SJCRH30 (cell line): ENCODE data around the gene HILPDA. TPM values are rescaled to one million over a fixed set of nuclear protein-coding genes. Genes with fewer than 3 reads are reported as not detected.
A peak's percentile ranks its signal among the peaks of the same experiment; 100 is the strongest.

Experiments
- DNase-seq, 2 experiments: peaks; one replicate each; pipeline ENCODE4 v3.0.0-alpha.2; 2015 to 2020
- H3K27ac ChIP-seq: fragments of 250-450 bp; sonication (Bioruptor Pico); 2 replicates; pipeline ENCODE4 v1.5.1; 2020; ENCODE audit warnings: mild to moderate bottlenecking, moderate library complexity
- H3K27me3 ChIP-seq: fragments of 250-450 bp; sonication (Bioruptor Pico); 2 replicates; pipeline ENCODE4 v1.5.1; 2020; ENCODE audit warnings: mild to moderate bottlenecking, moderate library complexity
- H3K36me3 ChIP-seq: fragments of 250-450 bp; sonication (Bioruptor Pico); 2 replicates; pipeline ENCODE4 v1.5.1; 2020; ENCODE audit warnings: mild to moderate bottlenecking, moderate library complexity
- H3K4me1 ChIP-seq: fragments of 250-450 bp; sonication (Bioruptor Pico); 2 replicates; pipeline ENCODE4 v1.5.1; 2020; ENCODE audit warnings: mild to moderate bottlenecking, moderate library complexity
- H3K4me3 ChIP-seq: fragments of 250-450 bp; sonication (Bioruptor Pico); 2 replicates; pipeline ENCODE4 v1.5.1; 2020; ENCODE audit warnings: mild to moderate bottlenecking, moderate library complexity
- H3K9me3 ChIP-seq: fragments of 250-450 bp; sonication (Bioruptor Pico); replicated peaks from 2 replicates; pipeline ENCODE4 v1.5.1; 2020; ENCODE audit warnings: mild to moderate bottlenecking, moderate library complexity
- total RNA-seq: library from RNA; depleted of rRNA; stranded (reverse); fragments of >200 nt; shearing (Covaris generic); gene quantifications from 2 replicates; pipeline ENCODE4 v1.2.3, GENCODE V29; 2014

HILPDA gene
- total RNA-seq, 1 experiment from 2014 or later, result 33.1 TPM

DNA sequence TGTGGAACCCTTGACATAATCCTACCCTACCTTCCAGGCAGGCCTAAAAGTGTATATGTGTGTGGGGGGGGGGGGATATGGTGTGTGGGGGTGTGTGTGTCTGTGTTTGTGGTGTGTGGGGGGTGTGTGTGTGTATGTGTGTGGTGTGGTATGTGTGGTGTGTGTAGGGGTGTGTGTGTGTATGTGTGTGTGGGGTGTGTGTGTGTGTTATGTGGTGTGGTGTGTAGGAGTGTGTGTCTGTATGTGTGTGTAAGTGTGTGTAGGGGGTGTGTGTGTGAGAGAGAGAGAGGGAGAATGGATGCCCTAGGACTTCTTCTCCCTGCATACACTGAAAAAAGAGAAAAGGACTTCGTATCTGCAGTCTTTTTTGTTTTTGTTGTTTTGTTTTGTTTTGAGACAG is 33.6 kb upstream of the HILPDA start:
- H3K27me3 ChIP-seq, result peaks cover 2% of the 10 kb centered on the region
- no peaks in the 10 kb centered on the region for H3K36me3 ChIP-seq
- H3K27ac ChIP-seq, result no peak overlapping the region
- no peak overlapping the region for H3K4me3 ChIP-seq
- H3K4me1 ChIP-seq, result no peaks in the 10 kb centered on the region; the same call in 1 of the 2 replicates
- no peak for DNase-seq
- H3K9me3 ChIP-seq, result no peaks in the 10 kb centered on the region

DNA sequence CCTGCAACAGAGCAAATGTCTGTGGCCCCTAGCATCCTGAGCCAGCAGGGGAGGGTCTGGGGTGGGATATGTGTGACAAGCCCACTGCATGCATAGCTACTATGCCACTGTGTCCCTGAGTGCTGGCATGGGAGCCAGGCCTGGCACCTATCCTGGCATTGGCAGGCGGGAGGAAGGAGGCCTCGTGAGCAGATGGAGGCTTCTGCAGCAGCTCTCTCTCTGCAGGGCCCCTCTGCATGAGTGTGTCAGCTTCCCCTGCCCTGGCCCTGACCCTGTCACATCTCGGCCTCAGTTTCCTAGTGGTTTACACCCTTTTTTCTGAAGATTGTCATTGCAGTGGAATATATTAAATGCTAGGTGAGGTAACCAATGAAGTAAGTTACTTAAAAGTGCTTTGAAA is 32.8 kb upstream of the HILPDA start:
- Histone ChIP-seq H3K4me3 (no peak overlapping the region), H3K36me3 (no peaks in the 10 kb centered on the region), H3K27me3 (no peaks in the 10 kb centered on the region; the same call in 1 of the 2 replicates), H3K4me1 (no peaks in the 10 kb centered on the region; the same call in none of the 2 replicates), H3K27ac (no peak overlapping the region), H3K9me3 (no peaks in the 10 kb centered on the region)
- DNase-seq, result no peak

- Histone ChIP-seq H3K4me1 (peaks cover 3% of the 10 kb centered on the region), H3K4me3 (no peak overlapping the region), H3K27me3 (no peaks in the 10 kb centered on the region), H3K27ac (no peak overlapping the region), H3K36me3 (no peaks in the 10 kb centered on the region), H3K9me3 (no peaks in the 10 kb centered on the region)
- DNase-seq, result no peak
Measured at GRCh38 chr7:128424686-128425275, 30.9 kb upstream of the HILPDA start.

GRCh38 chr7:128425850-128426249 is 29.8 kb upstream of the HILPDA start:
- no peak overlapping the region for H3K4me3 ChIP-seq
- peak; percentile 66 to 89 for DNase-seq
- H3K4me1 ChIP-seq, result peaks cover 3% of the 10 kb centered on the region
- H3K36me3 ChIP-seq, result no peaks in the 10 kb centered on the region
- H3K27ac ChIP-seq, result no peak overlapping the region
- no peaks in the 10 kb centered on the region for H3K27me3 ChIP-seq
- H3K9me3 ChIP-seq, result no peaks in the 10 kb centered on the region

GRCh38 chr7:128427289-128427891 is 28.3 kb upstream of the HILPDA start:
- H3K4me1 ChIP-seq, result peaks cover 7% of the 10 kb centered on the region
- H3K9me3 ChIP-seq, result no peaks in the 10 kb centered on the region
- H3K27ac ChIP-seq, result no peak overlapping the region
- H3K36me3 ChIP-seq, result no peaks in the 10 kb centered on the region
- no peaks in the 10 kb centered on the region for H3K27me3 ChIP-seq
- peak; percentile 36 to 84 for DNase-seq
- no peak overlapping the region for H3K4me3 ChIP-seq

DNA sequence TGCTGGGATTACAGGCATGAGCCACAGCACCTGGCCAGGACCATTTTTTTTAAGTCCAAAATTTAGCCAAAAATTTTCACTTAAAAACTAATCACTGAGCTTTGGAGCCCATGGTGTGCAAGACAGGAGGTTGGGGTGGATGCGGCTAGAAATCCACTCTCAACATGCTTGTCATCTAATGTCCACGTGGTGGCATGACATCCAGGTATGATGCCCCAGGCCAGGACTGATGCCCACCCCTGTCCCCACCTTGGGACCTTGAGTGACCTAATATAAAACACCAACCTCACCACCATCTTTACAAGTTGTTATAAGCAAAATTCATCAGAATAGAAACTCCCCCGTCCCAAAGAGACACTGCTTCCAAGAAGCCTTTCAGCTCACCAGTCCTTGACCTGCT is 25.5 kb upstream of the HILPDA start:
- Histone ChIP-seq H3K9me3 (no peaks in the 10 kb centered on the region), H3K36me3 (no peaks in the 10 kb centered on the region), H3K27ac (no peak overlapping the region), H3K4me1 (peaks cover 10% of the 10 kb centered on the region; the same call in 1 of the 2 replicates), H3K27me3 (0 out of 2 replicates have a peak, but pooled peaks cover 2% of the 10 kb centered on the region), H3K4me3 (no peak overlapping the region)
- DNase-seq, result no peak

- Histone ChIP-seq H3K9me3 (no peaks in the 10 kb centered on the region), H3K36me3 (no peaks in the 10 kb centered on the region), H3K4me3 (no peak overlapping the region), H3K4me1 (peaks cover 10% of the 10 kb centered on the region; the same call in 1 of the 2 replicates), H3K27ac (no peak overlapping the region), H3K27me3 (0 out of 2 replicates have a peak, but pooled peaks cover 2% of the 10 kb centered on the region)
- peak; percentile 21 to 34 for DNase-seq
Measured at GRCh38 chr7:128431221-128431620, 24.5 kb upstream of the HILPDA start.

- Histone ChIP-seq H3K4me3 (no peak overlapping the region), H3K27me3 (0 out of 2 replicates have a peak, but pooled peaks cover 2% of the 10 kb centered on the region), H3K9me3 (no peaks in the 10 kb centered on the region), H3K4me1 (peaks cover 10% of the 10 kb centered on the region; the same call in 1 of the 2 replicates), H3K27ac (no peak overlapping the region), H3K36me3 (no peaks in the 10 kb centered on the region)
- DNase-seq, result no peak
Measured at GRCh38 chr7:128431754-128432153, 23.9 kb upstream of the HILPDA start.

DNA sequence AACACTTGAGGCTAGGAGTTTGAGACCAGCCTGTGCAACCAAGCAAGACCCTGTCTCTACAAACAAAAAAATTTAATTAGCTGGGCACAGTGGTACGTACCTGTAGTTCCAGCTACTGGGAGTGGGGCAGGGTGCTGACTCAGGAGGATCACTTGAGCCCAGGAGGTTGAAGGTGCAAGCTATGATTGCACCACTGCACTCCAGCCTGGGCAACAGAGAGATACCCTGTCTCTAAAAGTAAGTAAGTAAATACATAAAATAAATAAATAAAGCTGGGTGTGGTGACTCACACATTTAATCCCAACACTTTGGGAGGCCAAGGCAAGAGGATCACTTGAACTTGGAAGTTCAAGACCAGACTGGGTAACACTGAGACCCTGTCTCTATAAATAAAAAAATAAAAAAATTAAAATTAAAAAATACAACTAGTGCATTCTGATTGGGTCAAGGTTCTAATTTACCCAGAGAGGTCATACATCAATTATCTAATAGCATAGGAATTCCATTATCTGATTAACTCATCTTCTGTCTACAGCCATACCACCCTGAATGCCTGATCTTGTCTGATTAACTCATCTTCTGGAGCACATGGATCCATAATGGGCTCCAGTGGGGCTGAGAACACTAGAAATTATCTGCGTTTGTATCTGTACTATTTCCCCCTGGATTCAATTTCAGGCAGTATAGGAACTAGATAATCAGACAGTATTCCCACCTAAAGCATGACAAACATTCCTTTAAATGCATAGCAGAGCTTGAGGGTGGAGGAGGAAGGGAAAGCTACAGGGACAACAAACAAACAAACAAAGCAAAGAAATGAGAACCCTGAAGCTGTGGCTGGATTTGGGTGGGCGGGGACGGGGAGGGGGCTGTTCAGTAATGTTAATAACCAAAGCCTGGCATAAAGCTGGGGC is 21.0 kb upstream of the HILPDA start:
- Histone ChIP-seq H3K4me1 (peaks cover 7% of the 10 kb centered on the region; the same call in 1 of the 2 replicates), H3K9me3 (no peaks in the 10 kb centered on the region), H3K36me3 (no peaks in the 10 kb centered on the region), H3K27ac (no peak overlapping the region), H3K27me3 (0 out of 2 replicates have a peak, but pooled peaks cover 6% of the 10 kb centered on the region), H3K4me3 (no peak overlapping the region)
- DNase-seq, result no peak

GRCh38 chr7:128435327-128435686 is 20.4 kb upstream of the HILPDA start:
- no peaks in the 10 kb centered on the region for H3K36me3 ChIP-seq
- 0 out of 2 replicates have a peak, but pooled peaks cover 6% of the 10 kb centered on the region for H3K27me3 ChIP-seq
- H3K4me3 ChIP-seq, result no peak overlapping the region
- H3K4me1 ChIP-seq, result peaks cover 7% of the 10 kb centered on the region; the same call in 1 of the 2 replicates
- H3K27ac ChIP-seq, result no peak overlapping the region
- DNase-seq, result no peak
- no peaks in the 10 kb centered on the region for H3K9me3 ChIP-seq

DNA sequence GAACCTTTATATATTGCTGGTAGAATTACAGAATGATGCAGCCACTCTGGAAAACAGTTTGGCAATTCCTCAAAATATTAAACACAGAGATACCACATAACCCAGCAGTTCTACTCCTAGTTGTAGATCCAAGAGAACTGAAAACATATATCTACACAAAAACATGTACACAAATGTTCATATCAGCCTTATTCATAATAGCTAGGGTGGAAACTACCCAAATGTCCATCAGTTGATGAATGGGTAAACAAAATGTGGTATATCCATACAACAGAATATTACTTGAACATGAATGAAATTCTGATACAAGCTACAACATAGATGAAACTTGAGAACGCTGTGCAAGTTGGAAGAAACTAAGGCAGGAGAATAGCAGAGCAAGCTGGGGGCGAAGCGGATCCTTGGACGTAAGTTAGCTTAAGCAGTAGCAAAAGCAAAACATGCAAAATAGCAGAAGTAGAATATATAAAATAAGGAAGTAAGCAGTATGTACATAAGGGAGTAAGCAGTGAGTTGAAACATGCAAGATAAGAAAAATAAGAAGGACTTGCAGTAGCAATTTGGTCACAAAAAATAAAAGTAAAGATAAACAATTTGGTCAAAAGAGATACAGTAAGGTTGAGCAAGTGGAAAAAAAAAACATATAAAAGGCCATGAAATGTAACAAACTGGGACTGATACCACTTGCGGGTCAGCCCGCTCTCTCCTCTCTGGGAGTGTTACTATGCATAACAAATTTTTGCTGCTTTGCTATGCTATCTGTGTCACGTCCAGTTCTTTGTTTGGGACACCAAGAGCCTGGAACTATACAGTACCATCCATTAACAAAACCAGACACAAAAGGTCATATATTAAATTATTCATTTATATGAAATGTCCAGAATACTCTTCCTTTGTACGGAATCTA is 18.0 kb upstream of the HILPDA start:
- DNase-seq, result no peak
- no peaks in the 10 kb centered on the region for H3K36me3 ChIP-seq
- H3K9me3 ChIP-seq, result no peaks in the 10 kb centered on the region
- 0 out of 2 replicates have a peak, but pooled peaks cover 6% of the 10 kb centered on the region for H3K27me3 ChIP-seq
- no peak overlapping the region for H3K27ac ChIP-seq
- H3K4me1 ChIP-seq, result 0 out of 2 replicates have a peak, but pooled peaks cover 3% of the 10 kb centered on the region
- H3K4me3 ChIP-seq, result no peak overlapping the region

GRCh38 chr7:128442356-128442755 is 13.3 kb upstream of the HILPDA start:
- DNase-seq, result no peak
- Histone ChIP-seq H3K27ac (no peak overlapping the region), H3K4me1 (no peaks in the 10 kb centered on the region)

GRCh38 chr7:128443831-128444600 is 11.7 kb upstream of the HILPDA start:
- no peak for DNase-seq
- H3K4me3 ChIP-seq, result no peak overlapping the region

More at GRCh38 chr7:128442356-128442755, 13.3 kb upstream of the HILPDA start:
- Histone ChIP-seq H3K4me3 (no peak overlapping the region), H3K27me3 (0 out of 2 replicates have a peak, but pooled peaks cover 2% of the 10 kb centered on the region), H3K36me3 (no peaks in the 10 kb centered on the region), H3K9me3 (no peaks in the 10 kb centered on the region)

More at GRCh38 chr7:128443831-128444600, 11.7 kb upstream of the HILPDA start:
- no peaks in the 10 kb centered on the region for H3K36me3 ChIP-seq
- no peak overlapping the region for H3K27ac ChIP-seq
- H3K27me3 ChIP-seq, result no peaks in the 10 kb centered on the region
- H3K9me3 ChIP-seq, result no peaks in the 10 kb centered on the region
- H3K4me1 ChIP-seq, result no peaks in the 10 kb centered on the region
